HepG2 (cell line): ENCODE measurements around the gene THADA. TPM values are rescaled to one million over a fixed set of nuclear protein-coding genes. Genes with fewer than 3 reads are reported as not detected.

Experiments used
- ATAC-seq: fragments of 200-7000 bp; cut with Tn5 transposase; 3 replicates; pipeline ENCODE4 v1.9.1; 2020; ENCODE audit warnings: mild to moderate bottlenecking, moderate library complexity
- BruUV-seq: library from RNA; stranded (reverse); fragments of 400-500 nt; replicated peaks from 2 replicates; lab custom pipeline; 2021; lab: Mats Ljungman, UMichigan
- CTCF ChIA-PET: fragments of 300-600 bp; formaldehyde crosslinking; extraction: SDS; loops from one replicate; lab custom pipeline; 2021; ENCODE audit warnings: low total read pairs, inconsistent platforms, low intra/inter-chr PET ratio; lab: Yijun Ruan, JAX
- POLR2A ChIA-PET: fragments of 350-600 bp; sonication (Branson Sonifier 250); formaldehyde crosslinking; loops from one replicate; lab custom pipeline; 2020; ENCODE audit warnings: antibody characterized with exemption, inconsistent platforms; lab: Yijun Ruan, JAX
- DNase-seq: peaks from one replicate; pipeline ENCODE4 v3.0.0-alpha.2; 2015; ENCODE audit warnings: low spot score
- FAIRE-seq: peaks from 3 replicates; lab custom pipeline; 2011; peaks lifted over from hg19 to GRCh38; lab: Jason Lieb, UNC
- H2AFZ ChIP-seq: one replicate; pipeline ENCODE4 v1.6.1; 2011; ENCODE audit warnings: low read length, inconsistent platforms
- H3K27ac ChIP-seq: fragments of 300-600 bp; 3 replicates; pipeline ENCODE4 v1.8.0; 2011; ENCODE audit warnings: mixed run types, mild to moderate bottlenecking, mixed read lengths, low read length, inconsistent platforms; ENCODE audit not compliant: insufficient read depth; ENCODE audit errors: extremely low read length
- H3K27me3 ChIP-seq, 2 experiments: fragments of 200-600 bp in 1 of 2; 2 replicates in 1 of 2; 3 replicates in 1 of 2; pipeline versions ENCODE4 v1.6.0 to v1.8.0; 2011; ENCODE audit warnings: low read length in 2 of 2, mild to moderate bottlenecking in 2 of 2, moderate library complexity in 2 of 2, inconsistent platforms in 1 of 2; ENCODE audit not compliant: insufficient read depth in 2 of 2, control insufficient read depth in 1 of 2
- H3K36me3 ChIP-seq, 2 experiments: fragments of 200-600 bp in 1 of 2; replicated peaks in 1 of 2; 2 replicates in 1 of 2; 3 replicates in 1 of 2; pipeline versions ENCODE4 v1.5.1 to v1.8.0; 2011; ENCODE audit warnings: low read length in 2 of 2, inconsistent platforms in 1 of 2; ENCODE audit not compliant: insufficient read depth in 2 of 2, control insufficient read depth in 1 of 2
- H3K4me1 ChIP-seq: 2 replicates; pipeline ENCODE4 v1.5.1; 2012; ENCODE audit warnings: low read length, inconsistent platforms; ENCODE audit not compliant: insufficient read depth
- H3K4me2 ChIP-seq: 2 replicates; pipeline ENCODE4 v1.6.0; 2011; ENCODE audit warnings: low read depth, low read length, inconsistent platforms
- H3K4me3 ChIP-seq, 3 experiments: fragments of 200-600 bp in 1 of 3; sonication (generic), shearing (Covaris generic) in 1 of 3; replicated peaks in 1 of 3; 2 replicates each; pipeline ENCODE4 v1.5.1; 2011 to 2016; ENCODE audit warnings: low read length in 3 of 3, inconsistent platforms in 2 of 3, low read depth in 2 of 3, mild to moderate bottlenecking in 2 of 3, control low read depth in 1 of 3, mixed read lengths in 1 of 3; ENCODE audit not compliant: insufficient read depth in 1 of 3
- H3K79me2 ChIP-seq: one replicate; pipeline ENCODE4 v1.6.1; 2011; ENCODE audit warnings: low read length, inconsistent platforms; ENCODE audit not compliant: insufficient read depth
- H3K9ac ChIP-seq: 2 replicates; pipeline ENCODE4 v1.6.0; 2011; ENCODE audit warnings: mild to moderate bottlenecking, low read depth, low read length, inconsistent platforms; ENCODE audit not compliant: insufficient read depth
- H3K9me3 ChIP-seq: 2 replicates; pipeline ENCODE4 v1.5.1; 2012; ENCODE audit warnings: mild to moderate bottlenecking, low read length
- H4K20me1 ChIP-seq: 2 replicates; pipeline ENCODE4 v1.6.0; 2011; ENCODE audit warnings: inconsistent platforms, mild to moderate bottlenecking, low read length, moderate library complexity; ENCODE audit not compliant: insufficient read depth
- ATF6 ChIP-seq: sonication (generic); formaldehyde crosslinking; conservative IDR thresholded peaks from 2 replicates; pipeline ENCODE4 v1.4.0; 2020; ENCODE audit warnings: missing genetic modification reagents
- ELF3 ChIP-seq: IDR thresholded peaks from 2 replicates; pipeline ENCODE4 v1.6.1; 2016; ENCODE audit warnings: missing genetic modification reagents, missing compliant biosample characterization
- REL ChIP-seq: sonication (generic); formaldehyde crosslinking; conservative IDR thresholded peaks from 2 replicates; pipeline ENCODE4 v1.8.0; 2022; ENCODE audit warnings: mild to moderate bottlenecking, missing genetic modification reagents, moderate library complexity
- RXRA ChIP-seq: sonication (generic); formaldehyde crosslinking; IDR thresholded peaks from 2 replicates; pipeline ENCODE4 v1.5.1; 2020; ENCODE audit warnings: missing genetic modification reagents
- THRA ChIP-seq: sonication (generic); formaldehyde crosslinking; IDR thresholded peaks from 2 replicates; pipeline ENCODE4 v1.4.0; 2020; ENCODE audit warnings: missing genetic modification reagents, borderline replicate concordance
- TOE1 ChIP-seq: sonication (generic); formaldehyde crosslinking; IDR thresholded peaks from 2 replicates; pipeline ENCODE4 v1.4.0; 2020; ENCODE audit warnings: mild to moderate bottlenecking, missing genetic modification reagents
- ZNF136 ChIP-seq: sonication (generic); formaldehyde crosslinking; IDR thresholded peaks from 2 replicates; pipeline ENCODE4 v1.8.1; 2022; ENCODE audit warnings: low read depth, mild to moderate bottlenecking, moderate library complexity, missing genetic modification reagents
- ZNF431 ChIP-seq: sonication (generic); formaldehyde crosslinking; IDR thresholded peaks from 2 replicates; pipeline ENCODE4 v1.9.0; 2022; ENCODE audit warnings: missing genetic modification reagents, low read depth, mild to moderate bottlenecking, borderline replicate concordance
- ZNF530 ChIP-seq: sonication (generic); formaldehyde crosslinking; IDR thresholded peaks from 2 replicates; pipeline ENCODE4 v1.5.0; 2020; ENCODE audit warnings: low read depth, mild to moderate bottlenecking, missing genetic modification reagents
- ZNF749 ChIP-seq: sonication (generic); formaldehyde crosslinking; IDR thresholded peaks from 2 replicates; pipeline ENCODE4 v1.8.0; 2022; ENCODE audit warnings: mild to moderate bottlenecking, missing genetic modification reagents, moderate library complexity, borderline replicate concordance
- WGBS: methylation state at CpG from one replicate; pipeline ENCODE4 v1.1.6; 2017; ENCODE audit warnings: low lambda C conversion rate; 5-methylcytosine and 5-hydroxymethylcytosine counted together
- in situ Hi-C: cut with HindIII; loops from 2 replicates; pipeline ENCODE4 v1.10.0; 2017; ENCODE audit warnings: low pct_unique_long_range_greater_than_20kb; ENCODE audit not compliant: extremely low pct_ligation_motif_present
- intact Hi-C: fragments of 100-400 bp; cut with micrococcal nuclease; formaldehyde crosslinking; loops from one replicate; pipeline ENCODE4 v1.10.0; 2022; ENCODE audit not compliant: unreplicated experiment
- polyA plus RNA-seq, 8 experiments: library from polyadenylated mRNA; depleted of rRNA in 3 of 8; stranded (reverse) in 7 of 8; unstranded in 1 of 8; fragments of >200 nt; fragmentation: Illumina TruSeq in 4 of 8; extraction: Trizol in 4 of 8; gene quantifications; 2 replicates each; pipeline versions ENCODE4 v1.2.1 to v1.2.3, GENCODE V29; 2011 to 2016; ENCODE audit warnings: low read depth in 4 of 8, missing spikeins in 1 of 8, mixed read lengths in 1 of 8; ENCODE audit not compliant: insufficient read depth in 1 of 8
- total RNA-seq, 5 experiments: library from RNA; depleted of rRNA; stranded (reverse); fragments of >200 nt; fragmentation: Illumina TruSeq; extraction: Trizol; gene quantifications; 2 replicates each; pipeline ENCODE4 v1.2.3, GENCODE V29; 2016; ENCODE audit warnings: low read depth in 1 of 5
- TF ChIP-seq, protein P1 (sequence below): IDR thresholded peaks from 2 replicates; pipeline ENCODE4 v1.6.1; 2012; ENCODE audit warnings: low read length, improper control_type of control experiment
- TF ChIP-seq, protein P2 (sequence below): sonication (generic); formaldehyde crosslinking; IDR thresholded peaks from 2 replicates; pipeline ENCODE4 v1.5.1; 2020; ENCODE audit warnings: missing genetic modification reagents, mild to moderate bottlenecking, borderline replicate concordance

The THADA gene
- total and polyA plus RNA-seq, 2 of the 13 experiments (the other 11 are each of a cell fraction or from before 2014, with no cell fraction given): 12.7 to 21.7 TPM

GRCh38 chr2:43405829-43406228 lies 190.0 kb downstream of the THADA start:
- POLR2A ChIA-PET: interaction anchor here (0.6 kb wide), 1 partner anchor 18 kb away, joined by 3 read pairs; no protein-coding TSS in a partner anchor
- no peak overlapping the region for H3K4me2 ChIP-seq
- H3K79me2 ChIP-seq: no peaks in the 10 kb centered on the region
- in situ Hi-C loops: no loop called here
- intact Hi-C loops: no loop called here
- H3K9me3 ChIP-seq: no peaks in the 10 kb centered on the region
- DNase-seq: no peak
- no TSS peak for BruUV-seq
- TF ChIP-seq ZNF431 (CRISPR knock-in tag): no peak
- TF ChIP-seq, protein P1, sequence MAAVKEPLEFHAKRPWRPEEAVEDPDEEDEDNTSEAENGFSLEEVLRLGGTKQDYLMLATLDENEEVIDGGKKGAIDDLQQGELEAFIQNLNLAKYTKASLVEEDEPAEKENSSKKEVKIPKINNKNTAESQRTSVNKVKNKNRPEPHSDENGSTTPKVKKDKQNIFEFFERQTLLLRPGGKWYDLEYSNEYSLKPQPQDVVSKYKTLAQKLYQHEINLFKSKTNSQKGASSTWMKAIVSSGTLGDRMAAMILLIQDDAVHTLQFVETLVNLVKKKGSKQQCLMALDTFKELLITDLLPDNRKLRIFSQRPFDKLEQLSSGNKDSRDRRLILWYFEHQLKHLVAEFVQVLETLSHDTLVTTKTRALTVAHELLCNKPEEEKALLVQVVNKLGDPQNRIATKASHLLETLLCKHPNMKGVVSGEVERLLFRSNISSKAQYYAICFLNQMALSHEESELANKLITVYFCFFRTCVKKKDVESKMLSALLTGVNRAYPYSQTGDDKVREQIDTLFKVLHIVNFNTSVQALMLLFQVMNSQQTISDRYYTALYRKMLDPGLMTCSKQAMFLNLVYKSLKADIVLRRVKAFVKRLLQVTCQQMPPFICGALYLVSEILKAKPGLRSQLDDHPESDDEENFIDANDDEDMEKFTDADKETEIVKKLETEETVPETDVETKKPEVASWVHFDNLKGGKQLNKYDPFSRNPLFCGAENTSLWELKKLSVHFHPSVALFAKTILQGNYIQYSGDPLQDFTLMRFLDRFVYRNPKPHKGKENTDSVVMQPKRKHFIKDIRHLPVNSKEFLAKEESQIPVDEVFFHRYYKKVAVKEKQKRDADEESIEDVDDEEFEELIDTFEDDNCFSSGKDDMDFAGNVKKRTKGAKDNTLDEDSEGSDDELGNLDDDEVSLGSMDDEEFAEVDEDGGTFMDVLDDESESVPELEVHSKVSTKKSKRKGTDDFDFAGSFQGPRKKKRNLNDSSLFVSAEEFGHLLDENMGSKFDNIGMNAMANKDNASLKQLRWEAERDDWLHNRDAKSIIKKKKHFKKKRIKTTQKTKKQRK: no peak
- TF ChIP-seq REL (CRISPR knock-in tag): no peak
- TF ChIP-seq ATF6 (CRISPR knock-in tag): no peak
- no peak for TF ChIP-seq RXRA
- no peak for TF ChIP-seq THRA (CRISPR knock-in tag)
- no peak for TF ChIP-seq ZNF136 (CRISPR knock-in tag)
- no peak for TF ChIP-seq ZNF530
- TF ChIP-seq, protein P2, sequence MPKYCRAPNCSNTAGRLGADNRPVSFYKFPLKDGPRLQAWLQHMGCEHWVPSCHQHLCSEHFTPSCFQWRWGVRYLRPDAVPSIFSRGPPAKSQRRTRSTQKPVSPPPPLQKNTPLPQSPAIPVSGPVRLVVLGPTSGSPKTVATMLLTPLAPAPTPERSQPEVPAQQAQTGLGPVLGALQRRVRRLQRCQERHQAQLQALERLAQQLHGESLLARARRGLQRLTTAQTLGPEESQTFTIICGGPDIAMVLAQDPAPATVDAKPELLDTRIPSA (CRISPR knock-in tag): no peak
- no peak for TF ChIP-seq ELF3
- no peak for TF ChIP-seq ZNF749
- TF ChIP-seq TOE1 (CRISPR knock-in tag): no peak
- TF ChIP-seq, all 625 proteins: peak for 0
- peaks cover 38% of the 10 kb centered on the region for H3K4me1 ChIP-seq
- no peak overlapping the region for H3K27ac ChIP-seq
- ATAC-seq: no peak
- 100% methylated on average over 1 of the region's 1 CpG for WGBS
- no peak overlapping the region for H3K9ac ChIP-seq
- no peak overlapping the region for H2AFZ ChIP-seq
- no peaks in the 10 kb centered on the region for H4K20me1 ChIP-seq
- FAIRE-seq: no peak
- H3K4me3 ChIP-seq: no peak overlapping the region
- CTCF ChIA-PET: no interaction called here
- no peaks in the 10 kb centered on the region for H3K27me3 ChIP-seq
- no peaks in the 10 kb centered on the region for H3K36me3 ChIP-seq
